H1 (cell line): ENCODE measurements around the gene KNDC1. TPM values are rescaled to one million over a fixed set of nuclear protein-coding genes. Genes with fewer than 3 reads are reported as not detected.

Source experiments
- CTCF ChIA-PET: fragments of 300-600 bp; sonication (Branson Sonifier 250); formaldehyde crosslinking; loops from one replicate; lab custom pipeline; 2021; ENCODE audit not compliant: partially characterized antibody; lab: Charles Lee
- POLR2A ChIA-PET: fragments of 300-600 bp; sonication (Branson Sonifier 250); formaldehyde crosslinking; loops from one replicate; lab custom pipeline; 2021; ENCODE audit warnings: inconsistent platforms; ENCODE audit not compliant: partially characterized antibody; lab: Charles Lee
- DNase-seq, 2 experiments: peaks; one replicate each; pipeline versions ENCODE4 v3.0.0 to v3.0.0-alpha.2; 2010 to 2022; ENCODE audit warnings: low spot score in 2 of 2, low read depth in 1 of 2, mixed read lengths in 1 of 2
- FAIRE-seq: peaks from 2 replicates; lab custom pipeline; 2011; peaks lifted over from hg19 to GRCh38; lab: Jason Lieb, UNC
- H2AFZ ChIP-seq: 2 replicates; pipeline ENCODE4 v1.8.1; 2012; ENCODE audit warnings: low read length, inconsistent platforms
- H2AK5ac ChIP-seq: 2 replicates; pipeline ENCODE4 v1.6.1; 2013; ENCODE audit warnings: low read depth, low read length
- H2BK120ac ChIP-seq: replicated peaks from 2 replicates; pipeline ENCODE3; 2013; ENCODE audit warnings: low read depth, low read length, inconsistent platforms
- H2BK12ac ChIP-seq: 2 replicates; pipeline ENCODE4 v1.6.1; 2013; ENCODE audit warnings: low read depth, low read length
- H2BK15ac ChIP-seq: 2 replicates; pipeline ENCODE4 v1.6.1; 2013; ENCODE audit warnings: low read length
- H2BK20ac ChIP-seq: 2 replicates; pipeline ENCODE4 v1.6.1; 2013; ENCODE audit warnings: low read length
- H2BK5ac ChIP-seq: 2 replicates; pipeline ENCODE4 v1.6.1; 2013; ENCODE audit warnings: low read depth, low read length
- H3K14ac ChIP-seq: 2 replicates; pipeline ENCODE4 v1.6.1; 2013; ENCODE audit warnings: inconsistent platforms; ENCODE audit not compliant: insufficient read length
- H3K18ac ChIP-seq: 2 replicates; pipeline ENCODE4 v1.6.1; 2013; ENCODE audit warnings: low read length; ENCODE audit errors: extremely low read depth
- H3K23ac ChIP-seq: 2 replicates; pipeline ENCODE4 v1.6.1; 2013; ENCODE audit warnings: inconsistent platforms; ENCODE audit not compliant: insufficient read length
- H3K23me2 ChIP-seq: 2 replicates; pipeline ENCODE4 v1.6.1; 2013; ENCODE audit warnings: low read depth, low read length
- H3K27ac ChIP-seq: 2 replicates; pipeline ENCODE4 v1.6.1; 2011; ENCODE audit warnings: low read depth, low read length, inconsistent platforms
- H3K27me3 ChIP-seq, 4 experiments: replicated peaks in 1 of 4; 1 replicate in 1 of 4; 2 replicates in 3 of 4; pipeline versions ENCODE4 v1.6.1 to v1.8.1; 2011 to 2013; ENCODE audit warnings: low read length in 3 of 4, mild to moderate bottlenecking in 3 of 4, inconsistent platforms in 2 of 4, mixed read lengths in 2 of 4, moderate library complexity in 1 of 4; ENCODE audit not compliant: control insufficient read depth in 3 of 4, insufficient read depth in 3 of 4; ENCODE audit errors: extremely low read depth in 1 of 4
- H3K36me3 ChIP-seq, 4 experiments: 2 replicates each; pipeline versions ENCODE4 v1.6.1 to v1.8.1; 2011 to 2013; ENCODE audit warnings: mild to moderate bottlenecking in 4 of 4, low read length in 3 of 4, moderate library complexity in 2 of 4, control low read depth in 1 of 4, inconsistent platforms in 1 of 4; ENCODE audit not compliant: insufficient read depth in 4 of 4, control insufficient read depth in 2 of 4
- H3K4ac ChIP-seq: replicated peaks from 2 replicates; pipeline ENCODE3; 2013; ENCODE audit warnings: low read length, low read depth, mixed read lengths, inconsistent platforms; ENCODE audit not compliant: insufficient read length
- H3K4me1 ChIP-seq, 4 experiments: replicated peaks in 1 of 4; 1 replicate in 1 of 4; 2 replicates in 3 of 4; pipeline versions ENCODE4 v1.6.1 to v1.8.1; 2011 to 2013; ENCODE audit warnings: low read length in 3 of 4, inconsistent platforms in 2 of 4, mixed read lengths in 1 of 4; ENCODE audit not compliant: insufficient read depth in 4 of 4, control insufficient read depth in 3 of 4
- H3K4me2 ChIP-seq, 2 experiments: 2 replicates each; pipeline versions ENCODE4 v1.6.1 to v1.8.1; 2011 to 2013; ENCODE audit warnings: low read depth in 2 of 2, low read length in 2 of 2, control low read depth in 1 of 2, inconsistent platforms in 1 of 2, mild to moderate bottlenecking in 1 of 2; ENCODE audit not compliant: insufficient read depth in 1 of 2
- H3K4me3 ChIP-seq, 4 experiments: fragments of 200-600, 300-600 bp in 1 of 4; sonication (generic), shearing (Covaris generic), sonication (Bioruptor Twin) in 1 of 4; 2 replicates each; pipeline versions ENCODE4 v1.5.1 to v1.8.1; 2011 to 2016; ENCODE audit warnings: low read length in 4 of 4, low read depth in 3 of 4, control low read depth in 2 of 4, inconsistent platforms in 2 of 4, mild to moderate bottlenecking in 2 of 4, mixed read lengths in 1 of 4, moderate library complexity in 1 of 4; ENCODE audit not compliant: insufficient read depth in 2 of 4; ENCODE audit errors: extremely low read depth in 1 of 4
- H3K56ac ChIP-seq: replicated peaks from 2 replicates; pipeline ENCODE3; 2013; ENCODE audit warnings: low read depth, mild to moderate bottlenecking, mixed read lengths, low read length, inconsistent platforms; ENCODE audit not compliant: insufficient read length
- H3K79me1 ChIP-seq: 2 replicates; pipeline ENCODE4 v1.6.1; 2013; ENCODE audit warnings: low read depth, low read length, control low read depth
- H3K79me2 ChIP-seq, 2 experiments: 2 replicates each; pipeline versions ENCODE4 v1.6.1 to v1.8.1; 2012 to 2013; ENCODE audit warnings: low read length in 2 of 2, mild to moderate bottlenecking in 2 of 2, inconsistent platforms in 1 of 2; ENCODE audit not compliant: insufficient read depth in 2 of 2, control insufficient read depth in 1 of 2
- H3K9ac ChIP-seq, 4 experiments: replicated peaks in 1 of 4; 1 replicate in 1 of 4; 2 replicates in 3 of 4; pipeline versions ENCODE4 v1.6.1 to v1.8.1; 2011 to 2013; ENCODE audit warnings: low read depth in 3 of 4, low read length in 3 of 4, control low read depth in 2 of 4, mild to moderate bottlenecking in 2 of 4, moderate library complexity in 2 of 4, inconsistent platforms in 1 of 4; ENCODE audit errors: extremely low read depth in 1 of 4
- H3K9me3 ChIP-seq, 2 experiments: 2 replicates each; pipeline versions ENCODE4 v1.6.1 to v1.8.1; 2012 to 2013; ENCODE audit warnings: mild to moderate bottlenecking in 2 of 2, moderate library complexity in 2 of 2, control low read depth in 1 of 2, inconsistent platforms in 1 of 2, low read depth in 1 of 2, low read length in 1 of 2, mixed read lengths in 1 of 2; ENCODE audit not compliant: insufficient read depth in 2 of 2
- H4K20me1 ChIP-seq, 2 experiments: replicated peaks in 1 of 2; 2 replicates each; pipeline versions ENCODE3 to v1.8.1; 2011 to 2013; ENCODE audit warnings: inconsistent platforms in 2 of 2, low read length in 2 of 2, mild to moderate bottlenecking in 1 of 2; ENCODE audit not compliant: insufficient read depth in 2 of 2, control insufficient read depth in 1 of 2
- H4K5ac ChIP-seq: 2 replicates; pipeline ENCODE4 v1.6.1; 2013; ENCODE audit warnings: low read length, low read depth, mixed read lengths, inconsistent platforms; ENCODE audit not compliant: insufficient read length
- H4K8ac ChIP-seq: 2 replicates; pipeline ENCODE4 v1.8.0; 2013; ENCODE audit warnings: mild to moderate bottlenecking, moderate library complexity, low read length, inconsistent platforms; ENCODE audit not compliant: insufficient read depth; ENCODE audit errors: extremely low read depth
- H4K91ac ChIP-seq: replicated peaks from 2 replicates; pipeline ENCODE3; 2013; ENCODE audit warnings: low read length, mixed read lengths, inconsistent platforms; ENCODE audit not compliant: insufficient read length
- BRCA1 ChIP-seq: IDR thresholded peaks from 2 replicates; pipeline ENCODE4 v1.6.1; 2012; ENCODE audit warnings: low read depth, low read length, improper control_type of control experiment
- GTF2F1 ChIP-seq: IDR thresholded peaks from 2 replicates; pipeline ENCODE4 v1.6.1; 2012; ENCODE audit warnings: low read depth, low read length, improper control_type of control experiment, borderline replicate concordance
- KDM1A ChIP-seq: fragments of 200-600, 300-600 bp; sonication (generic); IDR thresholded peaks from 2 replicates; pipeline ENCODE4 v1.7.1; 2016; ENCODE audit warnings: mild to moderate bottlenecking, low read length, borderline replicate concordance
- MAX ChIP-seq: IDR thresholded peaks from 2 replicates; pipeline ENCODE4 v1.6.1; 2012; ENCODE audit warnings: inconsistent platforms
- RXRA ChIP-seq: IDR thresholded peaks from 2 replicates; pipeline ENCODE4 v1.6.1; 2011; ENCODE audit warnings: low read depth, mild to moderate bottlenecking, low read length, moderate library complexity; ENCODE audit not compliant: insufficient read depth
- WGBS, 2 experiments: shearing (Covaris generic) in 1 of 2; methylation state at CpG; one replicate each; pipeline versions ENCODE4 v1.1.6 to v1.1.7; 2013 to 2015; ENCODE audit warnings: low lambda C conversion rate in 2 of 2, mixed read lengths in 2 of 2, inconsistent platforms in 1 of 2, low coverage in 1 of 2, missing lambda C conversion rate in 1 of 2; ENCODE audit not compliant: insufficient replicate concordance in 2 of 2, insufficient coverage in 1 of 2, insufficient read length in 1 of 2; ENCODE audit errors: extremely low coverage in 1 of 2, missing lambda C conversion rate in 1 of 2; 5-methylcytosine and 5-hydroxymethylcytosine counted together
- polyA plus RNA-seq, 7 experiments: library from polyadenylated mRNA; depleted of rRNA in 3 of 7; stranded (reverse) in 5 of 7; unstranded in 2 of 7; fragments of >200 nt in 5 of 7; fragments of 200-250 nt in 2 of 7; gene quantifications; 1 replicate in 5 of 7; 2 replicates in 1 of 7; 4 replicates in 1 of 7; pipeline versions ENCODE4 v1.2.1 to v1.2.3, GENCODE V29; 2011 to 2013; ENCODE audit warnings: missing spikeins in 2 of 7, mixed read lengths in 2 of 7
- total RNA-seq: library from RNA; stranded (reverse); fragmentation: NEBNext Ultra II Directional; extraction: Animal tissue kit (Norgen Biotek cat#: 25700); gene quantifications from 2 replicates; pipeline ENCODE4 v1.2.1, GENCODE V29; 2021

Gene KNDC1
- total and polyA plus RNA-seq, 2 of the 8 experiments (the other 6 are each of a cell fraction or from before 2014, with no cell fraction given) = 7.5 to 16.7 TPM

GRCh38 chr10:133185421-133185820, 25.4 kb downstream of the KNDC1 start:
- H2BK120ac ChIP-seq = no peak overlapping the region
- no peak for DNase-seq
- H4K91ac ChIP-seq = no peak overlapping the region
- H4K8ac ChIP-seq = no peak overlapping the region
- peaks cover 0 to 26% of the 10 kb centered on the region in 2 experiments; a peak in 1 of 4 replicates for H3K9me3 ChIP-seq
- 0 out of 2 replicates have a peak, but pooled peaks cover 2% of the 10 kb centered on the region for H3K23me2 ChIP-seq
- no peak overlapping the region for H3K18ac ChIP-seq
- no peak overlapping the region for H3K23ac ChIP-seq
- H3K4me3 ChIP-seq = no peak overlapping the region
- peaks cover 0 to 11% of the 10 kb centered on the region in 2 experiments for H4K20me1 ChIP-seq
- POLR2A ChIA-PET = no interaction called here
- no peak overlapping the region for H4K5ac ChIP-seq
- H2AK5ac ChIP-seq = no peak overlapping the region
- no peak overlapping the region for H3K9ac ChIP-seq
- H3K36me3 ChIP-seq = peaks cover 0 to 29% (median 10%) of the 10 kb centered on the region in 4 experiments; a peak in 4 of 8 replicates
- H3K14ac ChIP-seq = no peak overlapping the region
- H3K27me3 ChIP-seq = no peaks in the 10 kb centered on the region
- peak overlapping the region; percentile 50; the same call in 1 of the 2 replicates for H2BK12ac ChIP-seq
- H3K4ac ChIP-seq = no peak overlapping the region
- H2BK5ac ChIP-seq = no peak overlapping the region
- H3K79me1 ChIP-seq = no peaks in the 10 kb centered on the region
- H2AFZ ChIP-seq = no peak overlapping the region
- CTCF ChIA-PET = no interaction called here
- H2BK20ac ChIP-seq = no peak overlapping the region
- no peaks in the 10 kb centered on the region for H3K79me2 ChIP-seq
- WGBS, 2 experiments = 94% methylated on average over 11 of the region's 11 CpGs; no CpG with 5 or more reads in 1 of the 2 experiments
- no peak overlapping the region for H3K27ac ChIP-seq
- H2BK15ac ChIP-seq = no peak overlapping the region
- TF ChIP-seq MAX = no peak
- TF ChIP-seq BRCA1 = no peak
- TF ChIP-seq GTF2F1 = no peak
- no peak for TF ChIP-seq KDM1A
- TF ChIP-seq RXRA = no peak
- no peak for FAIRE-seq
- H3K56ac ChIP-seq = no peak overlapping the region
- H3K4me2 ChIP-seq = no peak overlapping the region
- no peaks in the 10 kb centered on the region; a peak in 1 of 7 replicates for H3K4me1 ChIP-seq
